ENCODE data around the gene CCDC71. TPM values are rescaled to one million over a fixed set of nuclear protein-coding genes. Genes with fewer than 3 reads are reported as not detected.
A peak's percentile ranks its signal among the peaks of the same experiment; 100 is the strongest.

The CCDC71 gene
- total RNA-seq: 21.6 TPM

DNA sequence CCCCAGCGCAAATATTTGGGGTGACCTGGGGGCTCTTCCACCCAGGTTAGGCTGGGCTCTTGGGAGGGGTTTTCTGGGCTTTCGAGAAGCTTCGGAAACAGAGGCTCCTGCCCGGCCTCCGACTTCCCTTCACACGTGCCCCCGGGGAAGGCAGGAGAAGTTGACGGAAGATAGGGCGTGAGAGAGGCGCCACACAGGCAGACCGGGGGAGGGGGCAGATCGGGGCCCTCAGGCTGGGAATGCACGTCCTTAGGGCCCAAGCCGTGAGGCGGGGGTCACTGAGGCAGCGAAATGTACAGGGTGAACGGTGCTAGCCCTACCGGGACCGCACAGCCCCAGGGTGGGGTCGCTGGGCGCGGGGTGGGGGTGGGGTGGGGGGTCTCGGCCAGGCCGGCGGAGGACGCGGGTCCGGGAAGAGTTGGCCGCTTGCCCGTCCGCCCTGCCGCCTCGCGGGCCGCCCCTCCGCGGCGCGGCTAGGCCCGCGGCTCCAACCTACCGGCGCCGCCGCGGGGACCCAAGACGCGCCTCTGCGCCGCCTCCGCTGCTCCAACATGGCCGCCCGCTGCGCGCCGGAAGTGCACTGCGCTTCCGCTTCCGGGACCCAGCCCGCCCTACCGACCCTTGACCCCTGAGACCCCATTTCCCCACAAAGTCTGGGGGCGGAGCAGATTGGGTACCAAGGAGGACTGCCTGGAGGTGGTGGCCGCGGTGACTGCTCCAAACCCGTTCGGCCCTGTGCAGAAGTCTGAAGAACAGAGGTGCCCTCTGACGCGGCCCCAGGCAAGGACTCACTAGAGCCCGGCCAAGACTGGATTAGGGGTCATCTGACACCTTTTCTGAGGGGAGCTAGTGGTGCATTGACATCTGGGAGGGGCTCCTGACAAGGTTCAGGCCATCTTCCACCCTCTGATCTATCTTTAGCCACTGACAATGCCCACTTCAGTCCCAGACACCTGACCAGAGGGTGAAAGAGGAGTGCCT is at the start of gene CCDC71:
TSS of gene CCDC71 (minus strand) at position 561 of the 981 bp plus-strand sequence. CDS start 2,123 bp downstream, outside the sequence.
- peak; percentile 69 for DNase-seq (ENCODE audit: low spot score)

GRCh38 chr3:49213998-49214397 is 47.9 kb upstream of the CCDC71 start:
- no peak for DNase-seq (ENCODE audit: low spot score)

DNA sequence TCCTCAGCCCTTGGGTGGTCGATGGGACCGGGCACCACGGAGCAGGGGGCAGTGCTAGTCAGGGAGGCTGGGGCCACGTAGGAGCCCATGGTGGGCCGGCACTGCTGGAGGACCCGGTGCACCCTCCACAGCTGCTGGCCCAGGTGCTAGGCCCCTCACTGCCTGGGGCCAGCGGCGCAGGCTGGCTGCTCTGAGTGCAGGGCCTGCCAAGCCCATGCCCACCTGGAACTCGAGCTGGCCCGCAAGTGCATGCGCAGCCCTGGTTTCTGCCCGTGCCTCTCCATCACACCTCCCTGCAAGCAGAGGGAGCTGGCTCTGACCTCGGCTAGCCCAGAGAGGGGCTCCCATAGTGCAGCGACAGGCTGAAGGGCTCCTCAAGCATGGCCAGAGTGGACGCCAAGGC is 47.4 kb upstream of the CCDC71 start:
- DNase-seq (ENCODE audit: low spot score): no peak

- no peak for DNase-seq (ENCODE audit: low spot score)
These were observed 33.8 kb upstream of the CCDC71 start for GRCh38 chr3:49199900-49200281.

DNA sequence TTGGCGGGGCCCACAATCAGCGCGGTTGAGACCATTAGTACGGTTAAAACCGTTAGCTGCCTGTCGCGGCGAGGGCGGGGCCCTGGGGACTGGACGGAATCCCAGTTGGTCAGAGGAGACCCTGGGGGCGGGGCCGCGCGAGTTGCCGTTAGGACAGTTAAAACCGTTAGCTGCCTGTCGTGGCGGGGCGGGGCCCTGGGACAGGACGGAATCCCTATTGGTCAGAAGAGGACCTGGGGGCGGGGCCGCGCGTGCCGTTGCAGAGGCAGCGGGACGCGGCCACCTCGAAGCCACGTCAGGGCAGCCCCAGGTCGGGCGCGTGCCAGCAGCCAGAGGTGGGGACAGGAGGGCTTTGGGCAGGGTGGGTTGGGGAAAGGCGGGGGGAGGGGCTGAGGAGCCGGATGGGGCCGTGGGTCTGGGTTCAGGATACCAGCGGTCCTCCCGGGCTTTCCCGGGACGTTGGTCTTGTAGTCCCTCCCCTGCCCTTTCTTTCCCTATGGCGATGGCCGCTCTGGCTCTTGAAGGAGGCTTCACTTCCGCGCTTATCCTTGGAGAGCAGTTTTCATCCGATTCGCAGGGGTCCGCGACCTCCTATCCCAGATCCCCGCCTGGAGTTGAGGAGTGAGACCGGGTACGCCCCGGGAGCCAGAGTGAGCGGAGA is 33.2 kb upstream of the CCDC71 start:
- DNase-seq (ENCODE audit: low spot score): peak; percentile 84

DNA sequence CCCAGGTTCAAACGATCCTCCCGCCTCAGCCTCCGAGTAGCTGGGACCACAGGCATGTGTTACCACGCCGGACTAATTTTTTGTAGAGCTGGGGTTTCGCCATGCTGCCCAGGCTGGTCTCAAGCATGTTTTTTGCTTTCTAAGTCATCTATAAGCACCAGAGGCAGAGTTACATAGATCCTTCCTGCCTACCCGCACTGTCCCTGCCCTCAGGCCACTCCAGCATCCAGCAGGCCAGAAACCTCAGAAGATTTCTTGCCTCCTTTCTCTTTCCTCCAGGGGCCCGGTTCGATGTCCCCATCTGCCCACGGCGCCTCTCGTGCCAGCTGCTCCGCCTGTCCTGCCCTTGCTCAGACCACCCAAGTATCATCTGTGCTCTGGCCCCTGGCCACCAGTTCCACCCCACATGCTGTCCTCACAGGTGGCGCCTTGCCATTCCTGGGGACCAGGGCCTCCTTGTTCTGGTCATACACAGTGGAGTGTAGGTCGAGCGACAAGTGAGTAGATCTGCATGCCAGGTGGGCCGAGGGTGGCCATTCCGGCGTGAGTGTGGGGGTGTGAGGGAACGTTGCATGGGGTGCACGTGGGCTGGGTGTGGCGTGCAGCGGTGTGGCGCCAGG is 32.6 kb upstream of the CCDC71 start:
- no peak for DNase-seq (ENCODE audit: low spot score)

- no peak for DNase-seq (ENCODE audit: low spot score)
These were observed 32.0 kb upstream of the CCDC71 start for GRCh38 chr3:49198161-49198560.

DNA sequence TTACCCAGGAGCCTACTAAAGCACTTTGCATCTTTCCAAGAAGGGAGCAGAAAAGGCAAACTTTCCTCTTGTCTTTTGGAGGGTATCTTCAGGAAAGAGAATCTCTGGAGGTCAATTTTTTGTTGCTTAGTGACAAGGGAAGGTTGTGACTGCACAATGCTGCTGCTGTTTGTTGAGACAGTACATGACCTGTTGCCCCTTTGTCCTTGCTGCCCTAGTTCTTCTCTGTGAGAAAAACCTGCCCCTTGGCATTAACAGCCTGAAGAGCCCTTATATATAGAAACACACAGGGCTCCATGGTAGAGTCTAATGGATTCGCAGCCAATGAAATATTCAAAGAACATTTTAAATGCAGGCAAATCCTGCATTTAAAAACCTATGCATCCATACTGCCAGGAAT is 25.6 kb upstream of the CCDC71 start:
- no peak for DNase-seq (ENCODE audit: low spot score)

- DNase-seq (ENCODE audit: low spot score): no peak
These were observed 17.7 kb upstream of the CCDC71 start for GRCh38 chr3:49183873-49184272.

DNA sequence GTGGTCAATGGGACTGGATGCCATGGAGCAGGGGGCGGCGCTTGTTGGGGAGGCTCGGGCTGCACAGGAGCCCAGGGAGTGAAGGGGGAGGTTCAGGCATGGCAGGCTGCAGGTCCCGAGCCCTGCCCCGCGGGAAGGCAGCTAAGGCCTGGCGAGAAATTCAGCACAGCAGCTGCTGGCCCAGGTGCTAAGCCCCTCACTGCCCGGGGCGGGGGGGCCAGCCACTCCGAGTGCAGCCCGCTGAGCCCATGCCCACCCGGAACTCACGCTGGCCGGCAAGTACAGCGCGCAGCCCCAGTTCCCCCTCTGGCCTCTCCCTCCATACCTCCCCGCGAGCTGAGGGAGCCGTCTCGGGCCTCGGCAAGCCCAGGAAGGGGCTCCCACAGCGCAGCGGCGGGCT is 16.6 kb upstream of the CCDC71 start:
- no peak for DNase-seq (ENCODE audit: low spot score)

- DNase-seq (ENCODE audit: low spot score): no peak
These were observed 15.2 kb upstream of the CCDC71 start for GRCh38 chr3:49181351-49181750.

- no peak for DNase-seq (ENCODE audit: low spot score)
These were observed 14.0 kb upstream of the CCDC71 start for GRCh38 chr3:49180116-49180515.

GRCh38 chr3:49177073-49177472 is 10.9 kb upstream of the CCDC71 start:
- DNase-seq (ENCODE audit: low spot score): no peak

GRCh38 chr3:49175530-49175929 is 9.4 kb upstream of the CCDC71 start:
- DNase-seq (ENCODE audit: low spot score): no peak

DNA sequence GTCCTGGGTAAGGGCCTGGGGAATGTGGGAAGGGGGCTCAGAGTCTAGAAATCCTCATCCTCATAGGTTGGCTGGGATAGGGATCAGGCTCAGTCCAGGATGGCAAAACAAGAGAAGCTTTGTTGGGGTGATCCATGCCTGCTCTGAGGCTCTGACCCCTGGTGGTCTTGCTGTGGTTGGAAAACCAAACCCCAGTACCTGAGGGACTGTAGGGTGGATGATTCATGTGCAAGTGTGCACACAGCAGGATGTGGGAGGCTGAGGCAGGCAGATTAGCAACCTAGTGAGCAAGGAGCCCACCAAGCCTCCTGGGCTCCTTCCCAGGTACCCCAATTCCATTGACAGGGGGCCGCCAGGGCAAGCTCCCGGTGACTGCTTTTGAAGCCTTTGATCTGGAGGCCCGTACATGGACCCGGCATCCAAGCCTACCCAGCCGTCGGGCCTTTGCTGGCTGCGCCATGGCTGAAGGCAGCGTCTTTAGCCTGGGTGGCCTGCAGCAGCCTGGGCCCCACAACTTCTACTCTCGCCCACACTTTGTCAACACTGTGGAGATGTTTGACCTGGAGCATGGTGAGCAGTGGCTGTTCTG is 8.4 kb upstream of the CCDC71 start:
- DNase-seq (ENCODE audit: low spot score): no peak

- no peak for DNase-seq (ENCODE audit: low spot score)
These were observed 7.7 kb upstream of the CCDC71 start for GRCh38 chr3:49173792-49174170.

DNA sequence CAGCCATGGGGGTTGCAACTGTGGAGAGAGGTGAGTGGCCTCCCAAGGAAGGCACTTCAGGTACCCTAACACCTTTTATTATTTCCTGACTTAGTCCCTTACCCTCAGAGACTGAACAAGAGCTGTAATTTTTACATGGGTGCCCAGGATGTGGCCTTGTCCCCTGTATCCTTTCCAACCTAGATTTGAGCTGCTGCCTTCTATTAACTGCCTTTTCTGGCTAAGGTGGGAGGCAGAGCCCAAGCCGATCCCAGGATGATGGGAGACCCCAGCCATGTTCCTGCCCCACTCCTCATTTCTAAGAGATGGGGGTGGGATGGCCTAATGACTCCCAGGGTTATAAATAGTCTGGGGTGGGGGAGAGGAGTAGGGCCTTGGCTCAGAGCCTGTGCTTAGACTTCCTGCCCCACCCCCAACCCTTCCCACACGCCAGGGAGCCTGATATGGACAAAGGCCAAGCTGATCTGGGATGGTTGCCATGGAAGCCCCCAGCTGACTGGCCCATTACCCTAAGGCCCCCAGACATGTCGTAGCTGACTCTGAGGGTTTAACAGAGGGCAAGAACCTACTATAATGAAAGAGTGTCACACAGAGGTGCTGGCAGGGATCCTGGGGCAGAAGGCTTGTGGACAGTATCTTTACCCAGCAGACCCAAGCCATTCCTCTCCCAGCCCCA is 7.1 kb upstream of the CCDC71 start:
- peak; percentile 19 for DNase-seq (ENCODE audit: low spot score)

DNA sequence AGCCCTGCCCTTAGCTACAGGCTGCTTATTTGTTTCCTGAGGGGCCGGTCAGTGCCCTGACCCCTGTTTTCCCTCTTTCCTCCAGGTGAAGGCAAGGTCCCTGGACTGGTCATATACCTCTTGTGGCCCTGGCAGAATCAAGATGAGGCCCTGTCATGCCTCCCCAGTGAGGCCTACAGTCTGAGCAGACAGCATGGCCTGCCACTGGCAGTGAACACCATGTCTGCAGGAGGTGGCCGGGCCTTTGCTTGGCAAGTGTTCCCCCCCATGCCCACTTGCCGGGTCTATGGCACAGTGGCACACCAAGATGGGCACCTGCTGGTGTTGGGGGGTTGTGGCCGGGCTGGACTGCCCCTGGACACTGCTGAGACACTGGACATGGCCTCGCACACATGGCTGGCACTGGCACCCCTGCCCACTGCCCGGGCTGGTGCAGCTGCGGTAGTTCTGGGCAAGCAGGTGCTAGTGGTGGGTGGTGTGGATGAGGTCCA is 6.5 kb upstream of the CCDC71 start:
- no peak for DNase-seq (ENCODE audit: low spot score)

DNA sequence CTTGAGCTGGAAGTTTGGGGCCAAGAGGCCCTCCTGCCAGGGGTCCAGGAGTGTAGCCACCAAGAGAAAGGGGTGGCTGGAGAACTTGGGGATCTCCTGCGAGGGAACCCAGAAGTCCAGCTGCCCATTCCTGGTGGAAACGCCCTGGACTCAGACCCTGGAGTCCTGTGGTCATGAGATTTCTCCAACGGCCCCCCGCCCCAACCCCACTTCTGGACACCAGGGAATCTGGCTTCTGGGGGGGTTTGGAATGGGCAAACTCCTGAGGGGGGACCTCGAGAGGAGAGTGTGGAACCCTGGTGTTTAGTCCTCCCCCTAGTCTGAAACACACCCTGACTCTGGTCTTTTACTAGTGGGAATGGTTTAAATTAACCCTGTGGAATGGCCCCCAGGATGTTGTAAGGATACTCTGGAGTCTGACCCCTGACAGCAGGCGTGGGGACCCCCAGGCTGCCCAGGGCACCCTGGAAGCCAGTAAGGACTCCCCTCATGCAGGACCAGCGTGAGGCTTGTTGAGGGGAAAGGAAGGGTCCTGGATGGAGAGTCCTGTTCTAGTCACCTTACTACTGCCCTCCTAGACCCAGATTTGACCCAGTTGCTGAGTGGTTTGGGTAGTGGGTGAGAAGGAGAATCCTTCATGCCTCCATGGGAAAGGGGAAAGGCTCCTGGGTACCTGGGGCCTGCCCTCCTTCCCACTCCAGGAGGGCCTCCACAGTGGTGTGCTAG is 5.8 kb upstream of the CCDC71 start:
- DNase-seq (ENCODE audit: low spot score): no peak

GRCh38 chr3:49171119-49171774 is 5.1 kb upstream of the CCDC71 start, which contains the start of gene KLHDC8B:
Gene KLHDC8B, plus strand, starts transcription at chr3:49171598. Its CDS starts 1,172 bp downstream, at chr3:49172770.
- peak; percentile 82 for DNase-seq (ENCODE audit: low spot score)

Data from mucosa of gallbladder (tissue), 1 donor.